Stimulated activated CD8-positive, alpha-beta memory T cell treated with anti-CD3 and anti-CD28 coated beads, Interleukin-7, amount 100 ng/mL, for 4 hours (primary cell): ENCODE data around the gene CFAP20.

ENCODE experiments used
- DNase-seq, 2 donors: peaks; one replicate each; pipeline ENCODE4 v3.0.0-alpha.2; 2020; ENCODE audit warnings: low read depth in 2 of 2

The CFAP20 gene

GRCh38 chr16:58129097-58129936 lies at the start of gene CFAP20:
TSS of gene CFAP20 (minus strand) at chr16:58129381. CDS start at chr16:58129115, 266 bp downstream.
- DNase-seq, result peak; percentile 95 to 96

GRCh38 chr16:58177353-58177710 lies 48.2 kb upstream of the CFAP20 start:
- DNase-seq, result no peak

GRCh38 chr16:58176608-58177352 lies 47.6 kb upstream of the CFAP20 start:
- DNase-seq, result no peak

GRCh38 chr16:58170223-58170622 lies 41.0 kb upstream of the CFAP20 start:
- no peak for DNase-seq

- DNase-seq, result no peak
Observed at GRCh38 chr16:58160855-58161254, 31.7 kb upstream of the CFAP20 start.

- DNase-seq, result no peak
Observed at GRCh38 chr16:58158725-58159124, 29.5 kb upstream of the CFAP20 start.

- no peak for DNase-seq
Observed at GRCh38 chr16:58157951-58158540, 28.9 kb upstream of the CFAP20 start.

- no peak for DNase-seq
Observed at GRCh38 chr16:58157239-58157638, 28.1 kb upstream of the CFAP20 start.

GRCh38 chr16:58155839-58156238 lies 26.7 kb upstream of the CFAP20 start:
- no peak for DNase-seq

GRCh38 chr16:58154345-58154744 lies 25.2 kb upstream of the CFAP20 start:
- DNase-seq, result no peak

GRCh38 chr16:58152246-58152868 lies 23.2 kb upstream of the CFAP20 start:
- no peak for DNase-seq

GRCh38 chr16:58148526-58148925 lies 19.3 kb upstream of the CFAP20 start:
- DNase-seq, result no peak

GRCh38 chr16:58148099-58148498 lies 18.9 kb upstream of the CFAP20 start:
- DNase-seq, result no peak

GRCh38 chr16:58138852-58139251 lies 9.7 kb upstream of the CFAP20 start:
- DNase-seq, result no peak

GRCh38 chr16:58137581-58137980 lies 8.4 kb upstream of the CFAP20 start:
- DNase-seq, result no peak

- no peak for DNase-seq
Observed at GRCh38 chr16:58128711-58129096, 477 bp downstream of the CFAP20 start.

GRCh38 chr16:58128181-58128631 lies 975 bp downstream of the CFAP20 start:
- DNase-seq, result no peak

- DNase-seq, result no peak
Observed at GRCh38 chr16:58127634-58128033, 1.5 kb downstream of the CFAP20 start.

- no peak for DNase-seq
Observed at GRCh38 chr16:58127033-58127556, 2.1 kb downstream of the CFAP20 start.

GRCh38 chr16:58126451-58126961 lies 2.7 kb downstream of the CFAP20 start:
- no peak for DNase-seq

- no peak for DNase-seq
Observed at GRCh38 chr16:58125781-58126335, 3.3 kb downstream of the CFAP20 start.
